Measurements from ENCODE around the gene C11orf54.
"Not testable (repeated sequence)": the region's sequence is repeated elsewhere in the genome, so short reads cannot be mapped to it uniquely, and the experiment has no call there.

C11orf54 gene

GRCh38 chr11:93766504-93766903, 25.0 kb downstream of the C11orf54 start:
- TF ChIP-seq POLR2A (IDR thresholded peaks at IDR 0.05; ENCODE audit: low read depth, low read length): no peak
- no peak for FAIRE-seq
- DNase-seq (ENCODE audit: insufficient read length, low spot score): no peak

GRCh38 chr11:93767018-93767417, 25.5 kb downstream of the C11orf54 start:
- no peak for FAIRE-seq

GRCh38 chr11:93770160-93770559, 28.7 kb downstream of the C11orf54 start:
- DNase-seq (ENCODE audit: insufficient read length, low spot score) (no peak), FAIRE-seq (no peak)
- no peak for TF ChIP-seq POLR2A (IDR thresholded peaks at IDR 0.05; ENCODE audit: low read depth, low read length)

More at GRCh38 chr11:93767018-93767417, 25.5 kb downstream of the C11orf54 start:
- TF ChIP-seq POLR2A (IDR thresholded peaks at IDR 0.05; ENCODE audit: low read depth, low read length): no peak
- DNase-seq (ENCODE audit: insufficient read length, low spot score): no peak

GRCh38 chr11:93772123-93772522, 30.7 kb downstream of the C11orf54 start:
- TF ChIP-seq POLR2A (IDR thresholded peaks at IDR 0.05; ENCODE audit: low read depth, low read length): no peak
- DNase-seq (ENCODE audit: insufficient read length, low spot score) (no peak), FAIRE-seq (no peak)

GRCh38 chr11:93773045-93773477, 31.6 kb downstream of the C11orf54 start:
- FAIRE-seq (no peak), DNase-seq (ENCODE audit: insufficient read length, low spot score) (no peak)
- TF ChIP-seq POLR2A (IDR thresholded peaks at IDR 0.05; ENCODE audit: low read depth, low read length): no peak

- FAIRE-seq (no peak), DNase-seq (ENCODE audit: insufficient read length, low spot score) (no peak)
- TF ChIP-seq POLR2A (IDR thresholded peaks at IDR 0.05; ENCODE audit: low read depth, low read length): no peak
Observed at GRCh38 chr11:93773601-93774200, 32.2 kb downstream of the C11orf54 start.

- not testable (repeated sequence) for DNase-seq (ENCODE audit: insufficient read length, low spot score); FAIRE-seq
Observed at GRCh38 chr11:93774560-93774959, 33.1 kb downstream of the C11orf54 start.

GRCh38 chr11:93775289-93775688, 33.8 kb downstream of the C11orf54 start:
- FAIRE-seq (no peak), DNase-seq (ENCODE audit: insufficient read length, low spot score) (peak; percentile 6)
- TF ChIP-seq POLR2A (IDR thresholded peaks at IDR 0.05; ENCODE audit: low read depth, low read length): no peak

- no peak for FAIRE-seq
- peak; percentile 5; the same call in 1 of the 2 replicates for TF ChIP-seq POLR2A (IDR thresholded peaks at IDR 0.05; ENCODE audit: low read depth, low read length)
- DNase-seq (ENCODE audit: insufficient read length, low spot score): no peak
Observed at GRCh38 chr11:93783362-93783761, 41.9 kb downstream of the C11orf54 start.

- no peak for TF ChIP-seq POLR2A (IDR thresholded peaks at IDR 0.05; ENCODE audit: low read depth, low read length)
- no peak for DNase-seq (ENCODE audit: insufficient read length, low spot score)
- FAIRE-seq: no peak
Observed at GRCh38 chr11:93783765-93784144, 42.3 kb downstream of the C11orf54 start.

GRCh38 chr11:93784145-93784934, 42.9 kb downstream of the C11orf54 start, which contains the start of gene MED17:
MED17 (plus strand) TSS chr11:93784282; CDS start chr11:93784514, 232 bp downstream.
- peak; percentile 73 for DNase-seq (ENCODE audit: insufficient read length, low spot score)
- peak; percentile 70; the same call in 1 of the 2 replicates for TF ChIP-seq POLR2A (IDR thresholded peaks at IDR 0.05; ENCODE audit: low read depth, low read length)
- peak; percentile 67 for FAIRE-seq

GRCh38 chr11:93784935-93785360, 43.5 kb downstream of the C11orf54 start:
- TF ChIP-seq POLR2A (IDR thresholded peaks at IDR 0.05; ENCODE audit: low read depth, low read length): no peak
- no peak for DNase-seq (ENCODE audit: insufficient read length, low spot score)
- no peak for FAIRE-seq

GRCh38 chr11:93791493-93791892, 50.0 kb downstream of the C11orf54 start:
- DNase-seq (ENCODE audit: insufficient read length, low spot score) (no peak), FAIRE-seq (no peak)
- no peak for TF ChIP-seq POLR2A (IDR thresholded peaks at IDR 0.05; ENCODE audit: low read depth, low read length)

- DNase-seq (ENCODE audit: insufficient read length, low spot score) (no peak), FAIRE-seq (no peak)
Observed at GRCh38 chr11:93796441-93797231, 55.2 kb downstream of the C11orf54 start.

More at GRCh38 chr11:93796441-93797231, 55.2 kb downstream of the C11orf54 start:
- TF ChIP-seq POLR2A (IDR thresholded peaks at IDR 0.05; ENCODE audit: low read depth, low read length): no peak
